GM18870 (cell line): ENCODE measurements around the gene OTOP1.
"Not testable (repeated sequence)": the region's sequence is repeated elsewhere in the genome, so short reads cannot be mapped to it uniquely, and the experiment has no call there.

ENCODE experiments used
- ATAC-seq: cut with Tn5 transposase; IDR thresholded peaks from one replicate; pipeline ENCODE4 v1.9.1; 2021; ENCODE audit warnings: moderate library complexity; ENCODE audit not compliant: unreplicated experiment

Gene OTOP1

DNA sequence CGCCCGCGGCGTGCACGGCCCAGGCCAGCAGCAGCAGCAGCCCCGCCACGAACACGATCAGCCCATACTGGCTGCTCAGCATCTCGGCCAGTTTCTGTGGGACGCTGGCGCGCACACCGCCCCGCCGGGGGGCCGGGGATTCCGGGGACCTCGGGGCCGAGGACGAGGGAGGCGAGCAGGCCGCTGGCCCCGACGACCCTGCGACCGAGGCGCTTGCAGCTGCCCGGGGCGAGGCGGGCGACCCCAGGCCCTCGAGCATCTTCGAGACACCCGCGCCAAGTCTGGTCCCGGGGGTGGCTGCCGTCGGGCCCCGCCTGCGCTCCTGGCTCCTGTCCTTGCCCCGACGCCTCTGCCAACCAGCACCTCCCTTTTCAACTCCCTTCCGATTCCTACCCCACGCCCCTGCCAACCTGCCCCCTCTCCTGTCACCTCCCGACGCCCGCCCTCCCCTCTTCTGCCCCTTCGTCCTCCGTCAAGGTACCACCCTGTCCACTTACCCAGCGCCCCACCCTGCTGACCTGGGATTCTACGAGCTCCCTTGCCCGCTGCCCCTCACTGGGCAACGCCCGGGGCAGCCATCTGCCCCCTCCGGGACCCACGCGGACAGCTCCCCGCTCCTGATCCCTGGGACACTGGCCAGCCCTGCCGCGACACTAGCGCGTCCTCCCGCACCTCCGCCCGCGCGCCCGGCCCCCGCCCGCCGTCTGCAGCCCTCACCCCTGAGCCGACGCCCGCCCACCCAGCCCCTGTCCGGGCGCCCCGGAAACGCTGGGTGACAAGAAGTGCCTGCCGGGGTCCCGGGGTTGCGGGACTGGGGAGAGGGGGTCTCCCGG lies at the start of gene OTOP1:
Gene OTOP1, minus strand, starts transcription at position 324 of the 833 bp plus-strand sequence. Its CDS starts 65 bp downstream, at position 259.
- ATAC-seq, result no peak

DNA sequence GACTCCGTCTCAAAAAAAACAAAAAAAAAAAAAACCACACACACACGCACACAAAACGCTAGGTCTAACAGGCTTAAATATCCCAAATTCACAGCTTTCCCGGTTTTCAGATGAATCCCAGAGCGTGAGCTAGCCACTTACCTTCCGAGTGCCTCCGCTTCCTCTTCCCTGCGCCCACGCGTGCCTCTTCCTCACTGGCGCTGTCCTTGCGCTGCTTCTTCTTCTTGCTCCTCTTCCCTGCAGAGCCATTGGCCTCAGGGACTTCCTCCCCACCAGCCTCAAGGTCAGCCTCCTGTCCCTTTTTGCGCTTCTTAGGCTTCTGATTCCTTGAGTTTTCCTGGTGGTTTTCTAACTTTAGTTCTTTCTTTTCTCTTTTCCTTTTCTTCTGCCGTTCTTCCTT lies 47.5 kb upstream of the OTOP1 start:
- no peak for ATAC-seq

DNA sequence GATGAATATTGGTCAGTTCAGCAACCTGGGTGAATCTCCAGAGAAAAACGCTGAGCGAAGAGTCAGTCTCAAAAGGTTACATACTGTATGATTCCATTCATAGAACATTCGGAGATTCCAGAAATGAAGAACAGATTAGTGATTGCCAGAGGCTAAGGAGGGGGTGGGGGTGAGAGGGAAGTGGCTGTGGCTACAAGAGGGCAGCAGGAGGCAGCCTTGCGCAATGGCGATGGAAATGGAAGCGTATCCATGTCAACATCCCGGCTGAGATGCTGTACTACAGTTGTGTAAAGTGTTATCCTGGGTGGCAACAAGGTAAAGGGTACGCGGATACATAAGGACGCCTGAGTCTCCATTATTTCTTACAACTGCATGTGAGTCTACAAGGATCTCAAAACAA lies 45.2 kb upstream of the OTOP1 start:
- ATAC-seq, result no peak

DNA sequence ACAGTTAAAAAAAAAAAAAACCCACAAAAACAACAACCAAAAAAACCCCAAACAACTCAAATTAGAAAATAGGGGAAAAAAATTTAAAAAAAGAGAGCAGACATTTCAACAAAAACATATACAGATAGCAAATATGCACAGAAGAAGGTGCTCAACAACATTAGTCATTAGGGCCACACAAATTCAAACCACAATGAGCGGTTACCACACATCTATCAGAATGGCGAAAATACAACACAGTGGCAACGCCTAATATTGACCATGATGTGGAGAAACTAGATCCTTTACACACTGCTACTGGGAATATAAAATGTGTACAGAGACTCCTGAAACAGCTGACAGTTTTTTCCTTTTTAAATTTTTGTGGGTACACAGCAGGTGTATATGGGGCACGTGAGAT lies 43.8 kb upstream of the OTOP1 start:
- ATAC-seq, result no peak

- no peak for ATAC-seq
Measured at GRCh38 chr4:4269856-4270255, 43.1 kb upstream of the OTOP1 start.

DNA sequence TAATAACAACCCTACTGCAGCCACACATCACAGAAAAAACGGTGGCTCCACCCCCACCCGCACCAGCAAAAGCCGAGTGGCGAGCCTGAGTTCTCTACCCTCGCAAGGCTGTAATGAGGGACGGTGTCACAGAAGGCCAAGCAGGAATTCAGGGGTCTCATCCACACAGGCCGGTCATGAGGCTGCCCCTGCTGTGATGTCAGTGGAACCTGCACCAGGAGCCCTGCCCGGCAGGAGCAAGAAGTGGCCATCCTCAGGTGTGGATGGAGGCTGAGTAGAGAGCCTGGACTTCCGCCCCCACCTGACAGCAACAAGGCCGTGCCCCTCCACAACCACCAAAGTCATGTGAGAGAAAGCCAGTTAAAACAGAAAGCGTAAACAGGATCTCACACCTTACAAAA lies 42.6 kb upstream of the OTOP1 start:
- no peak for ATAC-seq

DNA sequence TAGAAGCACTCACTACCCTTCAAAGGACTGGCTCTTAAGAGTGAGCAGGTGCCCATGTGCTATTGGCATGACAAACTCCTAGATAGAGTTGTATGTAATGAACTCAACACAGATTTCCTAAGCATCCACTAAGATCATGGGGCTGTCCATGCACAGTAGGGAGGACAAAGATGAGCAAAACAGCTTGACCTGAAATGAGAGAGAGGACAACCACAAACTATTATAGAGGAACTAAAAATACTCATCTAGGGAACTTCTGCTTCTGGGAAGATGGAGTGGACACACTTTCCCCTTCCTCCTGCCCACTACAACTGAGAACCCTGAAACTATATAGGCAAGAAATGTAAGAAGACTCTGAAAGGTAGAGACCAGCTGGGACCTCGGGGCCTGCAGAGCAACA lies 42.0 kb upstream of the OTOP1 start:
- ATAC-seq, result no peak

- no peak for ATAC-seq
Measured at GRCh38 chr4:4267981-4268380, 41.3 kb upstream of the OTOP1 start.

DNA sequence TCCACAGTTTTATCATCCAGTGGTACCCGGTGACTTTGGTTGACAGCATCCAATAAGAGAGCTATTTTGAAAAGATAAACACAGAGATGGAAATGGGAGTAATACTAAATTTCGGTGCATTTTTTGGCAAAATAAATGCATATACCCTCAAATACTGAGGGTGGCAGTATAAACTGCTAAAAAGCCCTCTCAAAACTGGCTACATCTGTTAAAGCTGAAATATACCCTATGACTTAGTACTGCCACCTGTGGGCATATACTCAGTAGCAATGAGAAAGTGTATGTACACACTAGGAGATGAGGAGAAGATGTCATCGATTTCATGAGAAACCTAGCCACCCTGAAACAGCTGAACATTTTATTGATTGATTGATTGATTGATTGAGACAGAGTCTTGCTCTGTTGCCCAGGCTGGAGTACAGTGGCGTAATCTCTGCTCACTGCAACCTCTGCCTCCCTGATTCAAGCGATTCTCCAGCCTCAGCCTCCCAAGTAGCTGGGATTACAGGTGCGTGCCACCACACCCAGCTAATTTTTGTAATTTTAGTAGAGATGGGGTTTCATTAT lies 33.5 kb upstream of the OTOP1 start:
- ATAC-seq, result no peak

DNA sequence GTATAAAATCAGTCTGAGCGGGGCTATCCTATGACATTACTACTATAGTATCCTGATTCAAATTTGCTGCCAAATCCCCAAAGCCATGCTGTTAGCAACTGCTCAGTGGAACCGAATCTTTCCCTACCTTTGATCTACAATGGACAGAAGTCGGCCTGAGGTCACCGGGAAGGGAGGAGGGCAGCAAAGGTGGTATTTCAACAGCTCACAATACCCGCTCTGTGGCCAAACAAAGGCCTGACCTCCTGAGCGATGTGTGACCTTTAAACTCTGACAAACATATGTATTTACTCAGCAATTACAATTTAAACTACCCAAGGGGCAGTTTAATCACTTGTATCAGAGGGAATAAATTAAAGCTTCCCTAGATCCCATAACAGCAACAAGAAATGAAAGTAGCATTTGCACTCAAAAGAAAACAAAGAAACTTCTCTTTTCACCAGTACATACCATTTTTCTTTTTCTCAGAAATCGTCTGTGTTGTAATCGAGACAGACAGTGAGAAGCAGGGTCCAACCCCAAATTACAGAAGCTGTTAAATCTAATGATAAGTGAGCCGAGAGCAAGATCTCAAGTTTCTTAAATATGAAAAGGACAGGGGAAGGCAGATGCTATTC lies 32.9 kb upstream of the OTOP1 start:
- ATAC-seq, result no peak

- ATAC-seq, result not testable (repeated sequence)
Measured at GRCh38 chr4:4257705-4258104, 31.0 kb upstream of the OTOP1 start.

DNA sequence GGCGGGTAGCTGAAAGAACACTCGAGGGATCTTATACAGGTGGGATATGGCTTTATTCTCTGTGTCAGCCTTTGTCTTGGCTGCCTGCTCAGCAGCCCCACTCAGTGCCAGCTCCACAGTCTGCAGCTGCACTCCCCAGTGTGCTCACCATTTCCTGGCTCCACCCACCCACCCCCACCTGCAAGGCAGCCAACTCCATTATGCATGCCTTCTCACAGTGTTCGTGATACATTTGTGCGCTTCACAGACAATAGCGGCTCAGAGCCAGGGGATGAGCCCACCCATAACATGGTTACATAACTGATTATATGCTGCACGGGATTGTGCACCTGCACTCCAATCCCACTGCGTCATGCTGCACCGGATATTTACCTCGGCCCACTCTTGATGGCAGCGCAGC lies 30.1 kb upstream of the OTOP1 start:
- no peak for ATAC-seq

DNA sequence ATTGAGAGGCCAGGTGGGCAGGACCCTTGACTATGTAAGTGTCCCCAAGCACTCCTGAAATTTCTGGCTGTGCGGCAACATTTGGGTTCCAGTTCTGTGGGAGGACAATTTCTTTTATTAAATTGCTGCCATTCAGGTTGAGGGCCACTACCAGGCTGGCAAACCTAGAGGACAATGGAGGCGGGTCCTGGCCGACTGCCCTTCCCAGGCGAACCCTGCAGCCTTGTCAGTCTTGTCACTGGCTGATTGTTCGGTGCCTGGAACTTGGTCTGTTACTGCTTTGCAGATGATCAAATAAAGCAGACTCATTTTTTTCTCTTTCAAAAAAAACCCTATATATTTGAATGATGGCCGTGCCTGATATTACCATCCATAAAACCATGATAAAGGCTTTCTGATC lies 27.9 kb upstream of the OTOP1 start:
- no peak for ATAC-seq

DNA sequence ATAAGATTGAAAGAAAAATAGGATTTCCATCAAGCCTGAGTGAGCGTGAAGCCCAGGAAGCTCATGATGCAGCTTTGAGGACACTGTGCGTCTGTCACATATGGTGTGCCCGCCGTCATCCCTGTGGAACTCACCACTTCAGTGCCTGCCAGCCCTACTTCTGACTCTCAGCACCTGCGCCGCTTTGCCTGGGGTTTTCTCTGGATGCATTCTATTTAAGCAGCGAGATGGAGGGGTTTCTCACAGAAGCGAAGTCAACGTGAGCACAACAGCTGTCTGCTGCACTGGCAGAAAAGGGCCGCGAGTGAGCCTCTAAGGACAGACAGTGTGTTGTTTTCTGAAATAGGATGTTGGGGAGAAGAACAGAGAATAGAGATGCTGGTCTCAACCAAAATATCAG lies 27.5 kb upstream of the OTOP1 start:
- ATAC-seq, result no peak

- ATAC-seq, result no peak
Measured at GRCh38 chr4:4249866-4250265, 23.1 kb upstream of the OTOP1 start.

GRCh38 chr4:4249342-4249741 lies 22.6 kb upstream of the OTOP1 start:
- ATAC-seq, result not testable (repeated sequence)

- ATAC-seq, result no peak
Measured at GRCh38 chr4:4248885-4249203, 22.1 kb upstream of the OTOP1 start.

- ATAC-seq, result peak; percentile 93
Measured at GRCh38 chr4:4248029-4248884, 21.5 kb upstream of the OTOP1 start, which contains the start of gene TMEM128. TMEM128 (minus strand) TSS chr4:4248223; CDS start chr4:4248202, 21 bp downstream.

DNA sequence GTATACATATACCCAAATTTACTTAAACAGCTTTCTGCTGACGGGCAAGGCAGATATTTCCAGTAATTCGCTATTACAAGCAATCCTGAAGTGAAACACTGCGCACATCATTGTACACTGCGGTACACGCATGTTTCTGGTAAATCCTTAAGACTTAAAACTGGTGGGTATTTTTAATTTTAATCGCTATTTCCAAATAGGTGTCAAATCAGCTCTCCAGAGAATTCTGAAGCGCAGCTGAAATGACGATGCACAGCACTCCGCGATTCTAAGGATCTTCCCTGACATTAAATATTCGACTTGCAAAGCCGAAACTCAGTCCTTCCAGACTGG lies 20.9 kb upstream of the OTOP1 start:
- peak; percentile 26 for ATAC-seq

DNA sequence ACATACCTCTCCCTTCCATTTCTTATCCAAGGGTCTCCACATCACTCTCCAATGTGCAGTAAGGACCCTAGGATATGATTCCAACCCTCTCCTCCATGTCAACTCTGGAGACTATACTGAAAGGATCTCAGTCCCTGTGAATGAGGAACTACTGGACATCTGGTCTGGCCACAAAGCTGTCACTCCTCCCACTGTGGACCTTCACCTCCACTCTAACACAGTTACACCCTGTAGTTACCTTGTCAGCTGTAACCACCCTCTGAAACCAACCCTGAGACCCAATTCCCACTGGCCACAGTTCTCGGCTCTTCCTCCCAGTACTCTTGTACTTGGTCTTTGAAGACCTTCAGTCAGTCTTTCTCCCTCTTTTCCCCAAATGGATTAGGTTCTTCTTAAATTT lies 18.4 kb upstream of the OTOP1 start:
- no peak for ATAC-seq

GRCh38 chr4:4239551-4239950 lies 12.8 kb upstream of the OTOP1 start:
- ATAC-seq, result not testable (repeated sequence)
